Prostate gland (tissue), 2 donors: ENCODE results near the gene ITGA6.

Experiments used
- CTCF ChIP-seq, 4 experiments: fragments of 200-600 bp in 2 of 4; fragments of 450-650 bp in 2 of 4; sonication (generic) in 2 of 4; IDR thresholded peaks; 1 replicate in 3 of 4; 2 replicates in 1 of 4; pipeline ENCODE4 v1.5.1; 2016 to 2019; ENCODE audit warnings: antibody characterized with exemption in 4 of 4, mild to moderate bottlenecking in 2 of 4, moderate library complexity in 2 of 4
- POLR2AphosphoS5 ChIP-seq: sonication (generic); formaldehyde crosslinking; IDR thresholded peaks from one replicate; pipeline ENCODE4 v1.6.1; 2017; ENCODE audit warnings: antibody characterized with exemption

GRCh38 chr2:172551271-172551670 lies 123.9 kb downstream of the ITGA6 start:
- no peak for TF ChIP-seq CTCF (IDR thresholded peaks at IDR 0.05)
- TF ChIP-seq POLR2AphosphoS5: no peak
